AG04450 (cell line): ENCODE data around the gene KRTAP6-1. TPM values are rescaled to one million over a fixed set of nuclear protein-coding genes. Genes with fewer than 3 reads are reported as not detected.

Experiments used
- CTCF ChIA-PET: fragments of 300-600, 350-600 bp; formaldehyde crosslinking; extraction: SDS; loops from one replicate; lab custom pipeline; 2022; ENCODE audit warnings: antibody characterized with exemption, inconsistent platforms; lab: Charles Lee
- POLR2A ChIA-PET: fragments of 350-600 bp; formaldehyde crosslinking; extraction: SDS; loops from one replicate; lab custom pipeline; 2021; ENCODE audit warnings: antibody characterized with exemption, inconsistent platforms; lab: Yijun Ruan, JAX
- DNase-seq: peaks from one replicate; pipeline ENCODE4 v3.0.0-alpha.2; 2011; ENCODE audit warnings: low read depth, low spot score
- H3K27ac ChIP-seq: one replicate; pipeline ENCODE4 v1.5.1; 2012; ENCODE audit warnings: low read depth, low read length, control low read depth
- H3K27me3 ChIP-seq: one replicate; pipeline ENCODE4 v1.6.0; 2012; ENCODE audit warnings: low read length; ENCODE audit not compliant: control insufficient read depth, insufficient read depth
- H3K4me3 ChIP-seq: 2 replicates; pipeline ENCODE4 v1.5.1; 2011; ENCODE audit warnings: mild to moderate bottlenecking, low read depth, low read length, control low read depth
- H3K9me3 ChIP-seq: 2 replicates; pipeline ENCODE4 v1.5.1; 2012; ENCODE audit warnings: low read length; ENCODE audit not compliant: control insufficient read depth, insufficient read depth
- CTCF ChIP-seq: IDR thresholded peaks from 2 replicates; pipeline ENCODE4 v1.5.1; 2011; ENCODE audit warnings: low read depth, low read length, control low read depth, inconsistent platforms
- polyA plus RNA-seq: library from polyadenylated mRNA; depleted of rRNA; stranded (reverse); fragments of >200 nt; gene quantifications from 2 replicates; pipeline ENCODE4 v1.2.3, GENCODE V29; 2011; rRNA removed
- small RNA-seq: library from RNA; depleted of rRNA; stranded (forward); fragments of <200 nt; gene quantifications from one replicate; pipeline ENCODE3, GENCODE V24; 2012; ENCODE audit warnings: low read depth; ENCODE audit not compliant: insufficient read length

KRTAP6-1 gene
- polyA plus RNA-seq, 1 experiment, result not detected

GRCh38 chr21:30567617-30568016 is 46.1 kb downstream of the KRTAP6-1 start:
- H3K27ac ChIP-seq, result no peak overlapping the region
- no peak overlapping the region for H3K4me3 ChIP-seq
- ChIA-PET CTCF (no interaction called here), POLR2A (no interaction called here)
- no peaks in the 10 kb centered on the region for H3K27me3 ChIP-seq
- no peak for DNase-seq
- H3K9me3 ChIP-seq, result peaks cover 13% of the 10 kb centered on the region
- no peak for TF ChIP-seq CTCF

- Histone ChIP-seq H3K27me3 (no peaks in the 10 kb centered on the region), H3K27ac (no peak overlapping the region), H3K4me3 (no peak overlapping the region), H3K9me3 (peaks cover 9% of the 10 kb centered on the region)
- ChIA-PET CTCF (no interaction called here), POLR2A (no interaction called here)
- no peak for TF ChIP-seq CTCF
- no peak for DNase-seq
Measured at GRCh38 chr21:30563630-30564029, 50.1 kb downstream of the KRTAP6-1 start.

Small RNA genes lying within 50 kb of the gene (small RNA-seq; reads per million reads assigned to genes)
- gene KRTAP20-1 (not detected), gene KRTAP20-3 (not detected), gene KRTAP20-4 (not detected), gene KRTAP22-1 (not detected), gene KRTAP22-2 (not detected)

Other genes starting within 250 kb of the KRTAP6-1 start
- not detected in 2 replicates for gene KRTAP13-2, start 241.7 kb downstream of the KRTAP6-1 start, polyA plus RNA-seq
- not detected in 2 replicates for gene KRTAP13-1, start 217.9 kb downstream of the KRTAP6-1 start, polyA plus RNA-seq
- not detected in 2 replicates for gene KRTAP13-3, start 188.0 kb downstream of the KRTAP6-1 start, polyA plus RNA-seq
- gene KRTAP13-4, start 183.7 kb downstream of the KRTAP6-1 start, polyA plus RNA-seq, result not detected in 2 replicates
- not detected in 2 replicates for gene KRTAP15-1, start 173.7 kb downstream of the KRTAP6-1 start, polyA plus RNA-seq
- not detected in 2 replicates for gene KRTAP19-1, start 133.6 kb downstream of the KRTAP6-1 start, polyA plus RNA-seq
- gene KRTAP19-2, start 126.5 kb downstream of the KRTAP6-1 start, polyA plus RNA-seq, result not detected in 2 replicates
- not detected in 2 replicates for gene KRTAP19-3, start 121.9 kb downstream of the KRTAP6-1 start, polyA plus RNA-seq
- gene KRTAP19-4, start 116.8 kb downstream of the KRTAP6-1 start, polyA plus RNA-seq, result not detected in 2 replicates
- not detected in 2 replicates for gene KRTAP19-5, start 111.8 kb downstream of the KRTAP6-1 start, polyA plus RNA-seq
- gene KRTAP19-6, start 72.1 kb downstream of the KRTAP6-1 start, polyA plus RNA-seq, result not detected in 2 replicates
- gene KRTAP19-7, start 52.6 kb downstream of the KRTAP6-1 start, polyA plus RNA-seq, result not detected in 2 replicates
- gene KRTAP22-2, start 23.5 kb downstream of the KRTAP6-1 start, polyA plus RNA-seq, result not detected in 2 replicates
- not detected in 2 replicates for gene KRTAP6-3, start 21.5 kb downstream of the KRTAP6-1 start, polyA plus RNA-seq
- gene KRTAP6-2, start 15.0 kb downstream of the KRTAP6-1 start, polyA plus RNA-seq, result not detected in 2 replicates
- gene KRTAP22-1, start 12.8 kb downstream of the KRTAP6-1 start, polyA plus RNA-seq, result not detected in 2 replicates
- gene KRTAP20-1, start 2.5 kb upstream of the KRTAP6-1 start, polyA plus RNA-seq, result not detected in 2 replicates
- not detected in 2 replicates for gene KRTAP20-4, start 6.7 kb upstream of the KRTAP6-1 start, polyA plus RNA-seq
- gene KRTAP20-2, start 21.3 kb upstream of the KRTAP6-1 start, polyA plus RNA-seq, result not detected in 2 replicates
- not detected in 2 replicates for gene KRTAP20-3, start 28.9 kb upstream of the KRTAP6-1 start, polyA plus RNA-seq
- not detected in 2 replicates for gene KRTAP21-3, start 104.8 kb upstream of the KRTAP6-1 start, polyA plus RNA-seq
- gene KRTAP21-2, start 133.3 kb upstream of the KRTAP6-1 start, polyA plus RNA-seq, result not detected in 2 replicates
- gene KRTAP21-1, start 141.5 kb upstream of the KRTAP6-1 start, polyA plus RNA-seq, result not detected in 2 replicates
- not detected in 2 replicates for gene KRTAP8-1, start 199.3 kb upstream of the KRTAP6-1 start, polyA plus RNA-seq
- gene KRTAP7-1, start 215.8 kb upstream of the KRTAP6-1 start, polyA plus RNA-seq, result not detected in 2 replicates